ENCODE data around the gene LTBP4. TPM values are rescaled to one million over a fixed set of nuclear protein-coding genes. Genes with fewer than 3 reads are reported as not detected.

Gene LTBP4
- polyA plus RNA-seq, 1 of the 3 experiments (the other 2 are of a cell fraction) = 24.8 TPM

- TF ChIP-seq MXI1 (IDR thresholded peaks at IDR 0.05; ENCODE audit: low read depth, low read length) = peak; percentile 99
- no peak for TF ChIP-seq EZH2phosphoT487 (IDR thresholded peaks at IDR 0.05; ENCODE audit: borderline replicate concordance, low read depth)
- no peak; the same call in 1 of the 2 replicates for TF ChIP-seq MEF2A (IDR thresholded peaks at IDR 0.05; ENCODE audit: borderline replicate concordance, low read depth)
- no peak for TF ChIP-seq TCF12 (IDR thresholded peaks at IDR 0.05)
- no peak for TF ChIP-seq EP300 (IDR thresholded peaks at IDR 0.05; ENCODE audit: borderline replicate concordance in 1 of 2, low read depth in 1 of 2, low read length in 1 of 2)
- no peak for TF ChIP-seq FOSL2 (IDR thresholded peaks at IDR 0.05; ENCODE audit: borderline replicate concordance, low read depth)
- 0 out of 2 replicates have a peak, but pooled peaks have one; percentile 7 for TF ChIP-seq ZBTB33 (IDR thresholded peaks at IDR 0.05; ENCODE audit: borderline replicate concordance, low read depth)
- TF ChIP-seq CHD2 (IDR thresholded peaks at IDR 0.05; ENCODE audit: low read length, partially characterized antibody) = no peak
- TF ChIP-seq NFIC (IDR thresholded peaks at IDR 0.05; ENCODE audit: borderline replicate concordance) = peak; percentile 31; the same call in 1 of the 2 replicates
- TF ChIP-seq JUND (IDR thresholded peaks at IDR 0.05) = no peak
- peak; percentile 79 for TF ChIP-seq SMC3 (IDR thresholded peaks at IDR 0.05; ENCODE audit: low read depth, low read length)
These were observed 61.9 kb downstream of the LTBP4 start (continued) for GRCh38 chr19:40662925-40663694.

GRCh38 chr19:40663695-40664692 is 62.8 kb downstream of the LTBP4 start:
- WGBS (ENCODE audit: low lambda C conversion rate) = 44% methylated on average over 24 of the region's 24 CpGs
- H3K27ac ChIP-seq (ENCODE audit: low read depth in 2 of 2, low read length in 1 of 2) = peak overlapping the region; percentile 62 to 67
- no peaks in the 10 kb centered on the region for H3K9me2 ChIP-seq
- H4K20me1 ChIP-seq (ENCODE audit: insufficient read depth) = no peaks in the 10 kb centered on the region
- peak overlapping the region; percentile 61 to 91 for H3K4me3 ChIP-seq (ENCODE audit: low read depth in 2 of 2, low read length in 1 of 2)
- H3K79me2 ChIP-seq (ENCODE audit: insufficient read depth) = no peaks in the 10 kb centered on the region
- H2AFZ ChIP-seq (ENCODE audit: low read depth) = peak overlapping the region; percentile 96
- H3K9me3 ChIP-seq = no peaks in the 10 kb centered on the region
- peaks cover 35% of the 10 kb centered on the region for H3F3A ChIP-seq (replicated peaks; ENCODE audit: insufficient read depth)
- peak; percentile 57 for DNase-seq
- peaks cover 0 to 19% of the 10 kb centered on the region in 2 experiments for H3K36me3 ChIP-seq (replicated peaks in 1 of 2; ENCODE audit: control insufficient read depth in 1 of 2, insufficient read depth in 2 of 2, low read length in 1 of 2)
- peak overlapping the region; percentile 67 for H3K9ac ChIP-seq
- peak overlapping the region; percentile 99 for H3K4me2 ChIP-seq
- TF ChIP-seq GATA2 (CRISPR knock-in tag; IDR thresholded peaks at IDR 0.05) = 0 out of 2 replicates have a peak, but pooled peaks have one; percentile 10
- no peak for TF ChIP-seq SMC3 (IDR thresholded peaks at IDR 0.05; ENCODE audit: low read depth, low read length)
- TF ChIP-seq TCF12 (IDR thresholded peaks at IDR 0.05) = 0 out of 2 replicates have a peak, but pooled peaks have one; percentile 9
- TF ChIP-seq FOSL2 (IDR thresholded peaks at IDR 0.05; ENCODE audit: borderline replicate concordance, low read depth) = peak; percentile 59; the same call in 1 of the 2 replicates
- peak; percentile 36; the same call in 1 of the 2 replicates for TF ChIP-seq PBX3 (IDR thresholded peaks at IDR 0.05)
- TF ChIP-seq MXI1 (IDR thresholded peaks at IDR 0.05; ENCODE audit: low read depth, low read length) = no peak
- TF ChIP-seq POLR2AphosphoS5 (IDR thresholded peaks at IDR 0.05; ENCODE audit: low read depth, low read length) = peak; percentile 4; the same call in 1 of the 2 replicates
- TF ChIP-seq JUND (IDR thresholded peaks at IDR 0.05) = peak; percentile 30; the same call in 1 of the 2 replicates
- no peak for TF ChIP-seq CHD2 (IDR thresholded peaks at IDR 0.05; ENCODE audit: low read length, partially characterized antibody)
- no peak for TF ChIP-seq NFIC (IDR thresholded peaks at IDR 0.05; ENCODE audit: borderline replicate concordance)
- CTCF ChIA-PET = interaction anchor here (0.6 to 3.9 kb wide), 43 partner anchors 8 to 641 kb away, joined by 3 to 54 read pairs (median 3); partner anchors contain the start of genes ACTMAP, EGLN2, LTBP4 and NUMBL
- no peaks in the 10 kb centered on the region for H3K27me3 ChIP-seq (ENCODE audit: insufficient read depth)
- H3K4me1 ChIP-seq (ENCODE audit: control insufficient read depth in 1 of 2, insufficient read depth in 2 of 2, low read depth in 1 of 2, low read length in 1 of 2) = peaks cover 6 to 10% of the 10 kb centered on the region in 2 experiments; a peak in 3 of 4 replicates
- POLR2A ChIA-PET = interaction anchor here (0.7 to 2.5 kb wide), 6 partner anchors 27 to 142 kb away, joined by 3 to 15 read pairs (median 6); partner anchors contain the start of genes ACTMAP, COQ8B, ITPKC and NUMBL
